KOPT-K1 (cell line): Measurements from ENCODE around the gene SRGAP1.
"Not testable (repeated sequence)": the region's sequence is repeated elsewhere in the genome, so short reads cannot be mapped to it uniquely, and the experiment has no call there.

Experiments
- H3K27ac ChIP-seq: fragments of 200-600 bp; sonication (generic); 2 replicates; pipeline ENCODE4 v1.5.1; 2016; ENCODE audit warnings: antibody characterized with exemption, mild to moderate bottlenecking, low read depth, low read length; ENCODE audit not compliant: poor library complexity, severe bottlenecking
- H3K36me3 ChIP-seq: fragments of 200-600 bp; sonication (generic); 2 replicates; pipeline ENCODE4 v1.5.1; 2017; ENCODE audit warnings: antibody characterized with exemption, mild to moderate bottlenecking, low read length, moderate library complexity; ENCODE audit not compliant: insufficient read depth
- H3K9me3 ChIP-seq: fragments of 200-600 bp; sonication (generic); 2 replicates; pipeline ENCODE4 v1.5.1; 2017; ENCODE audit warnings: antibody characterized with exemption, low read length, mild to moderate bottlenecking; ENCODE audit not compliant: insufficient read depth, poor library complexity, severe bottlenecking

SRGAP1 gene

GRCh38 chr12:64018116-64018515 is 173.6 kb downstream of the SRGAP1 start:
- H3K36me3 ChIP-seq, H3K9me3 ChIP-seq, H3K27ac ChIP-seq: not testable (repeated sequence)

DNA sequence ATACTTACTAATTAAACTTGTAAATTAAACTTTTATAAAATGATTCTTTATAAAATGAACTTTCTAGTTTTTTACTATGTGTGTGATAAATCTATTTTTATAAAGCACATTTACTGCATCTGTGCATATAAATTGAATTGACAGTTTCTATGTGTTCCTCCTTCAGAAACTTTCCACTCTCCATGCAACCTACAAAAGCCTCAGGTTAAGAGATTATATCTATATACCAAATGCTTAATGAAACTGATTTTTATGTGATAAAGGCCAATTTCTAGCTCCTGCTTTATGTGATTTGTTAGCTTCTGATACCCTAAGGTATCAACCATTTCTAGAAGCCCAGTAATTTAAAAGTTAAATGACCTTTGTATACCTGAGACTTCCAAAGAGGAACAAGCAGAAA is 174.0 kb downstream of the SRGAP1 start:
- no peaks in the 10 kb centered on the region for H3K9me3 ChIP-seq
- H3K27ac ChIP-seq = no peak overlapping the region
- no peaks in the 10 kb centered on the region for H3K36me3 ChIP-seq

DNA sequence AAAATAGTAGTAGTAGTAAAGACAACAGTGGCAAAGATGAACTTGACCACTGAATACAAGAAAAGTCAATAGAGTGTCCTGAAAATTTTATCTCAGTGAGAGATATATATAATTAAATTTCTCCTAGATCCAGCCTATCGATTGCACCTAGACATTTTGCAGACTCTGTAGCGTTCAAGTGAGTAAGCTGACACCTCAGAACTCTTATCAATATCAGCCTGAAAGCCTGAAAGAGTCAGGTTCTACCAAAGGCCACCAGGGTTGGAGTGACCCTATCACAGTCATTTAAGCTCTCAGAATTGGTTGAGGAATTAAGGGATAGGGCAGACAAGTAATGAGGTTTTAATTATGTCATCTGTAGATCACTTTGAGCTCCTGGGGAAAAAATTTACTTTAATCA is 174.6 kb downstream of the SRGAP1 start:
- Histone ChIP-seq H3K36me3 (no peaks in the 10 kb centered on the region), H3K9me3 (no peaks in the 10 kb centered on the region), H3K27ac (no peak overlapping the region)

GRCh38 chr12:64019654-64020053 is 175.2 kb downstream of the SRGAP1 start:
- Histone ChIP-seq H3K36me3 (no peaks in the 10 kb centered on the region), H3K27ac (no peak overlapping the region), H3K9me3 (no peaks in the 10 kb centered on the region)

GRCh38 chr12:64025174-64025958 is 180.9 kb downstream of the SRGAP1 start:
- Histone ChIP-seq H3K9me3 (no peaks in the 10 kb centered on the region), H3K36me3 (no peaks in the 10 kb centered on the region), H3K27ac (no peak overlapping the region)

DNA sequence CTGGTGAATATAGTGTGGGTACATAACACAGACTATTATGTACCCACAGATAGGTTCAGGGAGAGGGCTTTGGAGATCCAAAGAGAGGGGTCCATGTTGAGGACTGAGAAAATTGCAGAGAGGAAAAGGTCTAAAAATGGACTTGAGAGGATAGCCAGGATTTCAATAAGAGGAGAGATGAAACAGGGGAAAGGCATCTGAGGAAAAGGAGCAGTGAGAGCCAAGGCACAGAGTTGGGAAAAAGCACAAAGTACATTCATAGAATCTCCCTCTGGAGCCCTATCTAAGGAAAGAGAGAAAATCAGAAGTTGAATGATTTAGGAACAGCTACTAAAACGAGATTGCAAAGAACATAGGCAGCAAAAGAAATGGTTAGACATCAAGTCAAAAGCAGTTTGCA is 182.8 kb downstream of the SRGAP1 start:
- no peaks in the 10 kb centered on the region for H3K9me3 ChIP-seq
- no peaks in the 10 kb centered on the region for H3K36me3 ChIP-seq
- H3K27ac ChIP-seq = no peak overlapping the region

- no peaks in the 10 kb centered on the region for H3K36me3 ChIP-seq
- no peak overlapping the region for H3K27ac ChIP-seq
- no peaks in the 10 kb centered on the region for H3K9me3 ChIP-seq
Observed at GRCh38 chr12:64028541-64028940, 184.0 kb downstream of the SRGAP1 start.

DNA sequence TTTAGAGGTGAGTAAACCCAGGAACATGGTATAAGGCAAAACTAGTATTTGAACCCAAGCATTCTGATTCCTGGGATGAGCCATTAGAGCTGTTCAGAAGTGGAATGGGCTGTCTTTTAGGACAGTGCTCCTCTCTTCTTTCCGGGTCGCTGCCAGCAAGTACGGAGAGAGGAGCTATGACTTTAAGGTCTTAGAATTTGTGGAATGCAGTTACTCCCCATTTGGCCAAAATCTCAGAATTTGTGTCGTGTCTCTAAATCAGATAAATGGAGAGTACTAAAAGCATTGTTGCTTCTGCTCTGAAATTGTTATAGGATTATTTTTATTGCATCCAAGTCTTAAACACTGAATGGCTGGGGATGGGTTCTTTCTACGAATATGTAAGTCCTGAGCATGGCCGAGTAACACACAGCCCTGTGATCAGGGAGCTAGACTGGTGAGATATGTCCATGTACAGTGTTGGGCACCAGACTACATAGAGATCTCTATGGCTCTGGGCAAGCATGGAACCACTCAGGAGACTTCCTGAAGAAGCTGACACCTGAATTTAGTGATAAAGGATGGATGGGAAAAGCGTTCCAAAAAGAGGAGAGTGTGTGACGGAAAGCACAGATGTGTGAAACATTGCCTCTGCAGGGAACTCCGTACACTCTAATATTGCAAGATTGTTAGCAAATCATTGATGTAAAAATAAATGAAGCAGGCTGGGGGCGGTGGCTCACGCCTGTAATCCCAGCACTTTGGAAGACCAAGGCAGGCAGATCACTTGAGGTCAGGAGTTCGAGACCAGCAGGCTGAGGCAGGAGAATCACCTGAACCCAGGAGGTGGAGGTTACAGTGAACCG is 184.7 kb downstream of the SRGAP1 start:
- Histone ChIP-seq H3K36me3 (no peaks in the 10 kb centered on the region), H3K9me3 (no peaks in the 10 kb centered on the region), H3K27ac (no peak overlapping the region)

DNA sequence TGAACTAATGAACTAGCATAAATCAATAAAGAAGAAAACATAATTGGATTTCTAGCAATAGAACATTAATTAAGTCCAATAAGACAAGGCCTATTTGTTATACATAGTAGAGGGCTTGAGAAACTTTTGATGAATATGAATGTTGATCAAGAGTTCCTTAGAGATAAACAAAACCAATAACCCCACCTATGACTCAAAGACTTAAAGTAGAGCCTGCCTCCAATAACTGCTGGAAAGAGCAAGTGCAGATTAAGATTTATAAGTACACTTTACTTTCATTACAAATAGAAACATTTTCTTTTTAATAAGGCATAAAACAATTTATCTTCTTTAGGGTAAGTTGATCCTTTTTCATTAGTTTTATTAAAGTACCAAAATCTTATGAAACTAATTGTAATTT is 185.7 kb downstream of the SRGAP1 start:
- Histone ChIP-seq H3K36me3 (no peaks in the 10 kb centered on the region), H3K9me3 (no peaks in the 10 kb centered on the region), H3K27ac (no peak overlapping the region)

- H3K36me3 ChIP-seq, H3K9me3 ChIP-seq, H3K27ac ChIP-seq: not testable (repeated sequence)
Observed at GRCh38 chr12:64034056-64034455, 189.6 kb downstream of the SRGAP1 start.

DNA sequence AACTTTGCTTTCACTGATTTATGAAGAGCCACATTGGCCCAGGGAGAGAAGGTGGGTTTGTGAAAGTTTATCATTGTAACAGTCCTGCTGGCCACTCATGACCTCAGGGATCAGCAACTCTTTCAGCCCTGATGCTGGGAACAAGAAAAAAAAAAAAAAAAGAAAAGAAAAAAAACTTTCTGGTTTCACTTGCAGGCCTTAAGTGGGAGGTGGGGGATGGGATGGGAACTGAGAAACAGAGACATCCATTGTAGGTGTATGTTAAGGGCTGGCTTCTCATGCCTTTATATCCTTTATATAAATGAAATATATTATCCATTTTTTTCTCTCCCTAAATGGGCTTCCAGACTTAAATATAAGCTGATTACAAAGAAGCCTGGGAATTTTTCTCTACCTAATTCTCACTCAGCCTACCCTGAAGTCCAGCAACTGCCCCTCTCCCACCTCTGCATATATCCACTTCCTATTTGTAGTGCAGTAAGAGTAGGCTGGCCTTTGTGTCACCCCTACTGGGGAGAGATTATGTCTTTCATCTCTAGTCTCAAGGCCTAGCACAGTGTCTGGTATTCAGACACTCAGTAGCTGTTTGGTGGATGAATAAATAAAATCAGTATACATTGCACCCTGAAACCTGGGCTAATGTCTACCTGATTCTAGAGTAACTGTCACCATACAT is 190.5 kb downstream of the SRGAP1 start:
- Histone ChIP-seq H3K27ac (no peak overlapping the region), H3K9me3 (no peaks in the 10 kb centered on the region), H3K36me3 (no peaks in the 10 kb centered on the region)

DNA sequence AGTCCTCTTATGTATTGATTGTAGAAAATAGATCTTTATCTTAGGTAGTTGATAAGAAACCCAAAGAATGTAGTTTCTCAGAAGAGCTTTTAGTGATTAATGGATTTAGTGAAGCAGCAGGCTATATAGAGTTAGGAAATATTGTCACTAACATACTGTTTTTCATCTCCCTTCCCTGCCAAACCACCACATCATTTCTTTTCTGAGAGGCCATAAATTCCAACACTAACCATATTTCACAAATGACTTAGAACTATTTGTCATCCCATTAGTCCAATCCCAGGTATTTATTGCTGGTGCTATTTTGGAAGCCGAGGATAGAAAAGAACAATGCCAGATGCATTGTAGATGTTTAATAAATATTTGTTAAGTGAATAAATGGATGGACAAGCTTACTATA is 191.9 kb downstream of the SRGAP1 start:
- H3K9me3 ChIP-seq = no peaks in the 10 kb centered on the region
- H3K27ac ChIP-seq = no peak overlapping the region
- no peaks in the 10 kb centered on the region for H3K36me3 ChIP-seq

GRCh38 chr12:64039281-64039871 is 194.9 kb downstream of the SRGAP1 start:
- Histone ChIP-seq H3K9me3 (no peaks in the 10 kb centered on the region), H3K27ac (no peak overlapping the region), H3K36me3 (no peaks in the 10 kb centered on the region)

- Histone ChIP-seq H3K27ac (no peak overlapping the region), H3K9me3 (no peaks in the 10 kb centered on the region), H3K36me3 (no peaks in the 10 kb centered on the region)
Observed at GRCh38 chr12:64042911-64043310, 198.4 kb downstream of the SRGAP1 start.

GRCh38 chr12:64044191-64044590 is 199.7 kb downstream of the SRGAP1 start:
- no peak overlapping the region for H3K27ac ChIP-seq

More at GRCh38 chr12:64044191-64044590, 199.7 kb downstream of the SRGAP1 start:
- Histone ChIP-seq H3K9me3 (no peaks in the 10 kb centered on the region), H3K36me3 (no peaks in the 10 kb centered on the region)
